ENCODE data around the gene KCNMA1. TPM values are rescaled to one million over a fixed set of nuclear protein-coding genes. Genes with fewer than 3 reads are reported as not detected.
A peak's percentile ranks its signal among the peaks of the same experiment; 100 is the strongest.

KCNMA1 gene
- total RNA-seq, 1 donor from 2014 or later = 95.5 TPM

DNA sequence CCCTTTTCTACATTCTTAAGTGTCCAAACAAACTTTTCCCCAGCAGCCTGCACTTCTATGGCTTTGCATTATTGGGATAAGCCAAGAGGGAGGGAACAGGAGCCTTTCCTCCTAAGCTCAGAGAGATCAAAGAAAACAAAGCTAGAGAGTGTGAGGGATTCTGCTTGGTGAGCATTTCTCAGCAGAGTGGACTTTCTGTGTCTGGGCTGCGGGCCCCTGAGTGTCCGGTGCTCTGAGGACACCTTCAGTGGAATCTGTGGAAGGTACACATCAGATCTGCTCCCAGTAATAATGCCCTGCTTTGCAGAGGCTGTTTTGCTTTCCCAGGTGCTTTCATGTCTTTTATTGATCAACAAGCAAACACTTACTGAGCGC is 50.2 kb downstream of the KCNMA1 start:
- peak overlapping the region; percentile 3 for H3K4me3 Mint-ChIP-seq (ENCODE audit: unreplicated experiment)
- no peak for DNase-seq (ENCODE audit: extremely low spot score, unreplicated experiment)
- peak overlapping the region; percentile 92 for H3K27ac Mint-ChIP-seq (ENCODE audit: unreplicated experiment)
- TF ChIP-seq, protein P1, sequence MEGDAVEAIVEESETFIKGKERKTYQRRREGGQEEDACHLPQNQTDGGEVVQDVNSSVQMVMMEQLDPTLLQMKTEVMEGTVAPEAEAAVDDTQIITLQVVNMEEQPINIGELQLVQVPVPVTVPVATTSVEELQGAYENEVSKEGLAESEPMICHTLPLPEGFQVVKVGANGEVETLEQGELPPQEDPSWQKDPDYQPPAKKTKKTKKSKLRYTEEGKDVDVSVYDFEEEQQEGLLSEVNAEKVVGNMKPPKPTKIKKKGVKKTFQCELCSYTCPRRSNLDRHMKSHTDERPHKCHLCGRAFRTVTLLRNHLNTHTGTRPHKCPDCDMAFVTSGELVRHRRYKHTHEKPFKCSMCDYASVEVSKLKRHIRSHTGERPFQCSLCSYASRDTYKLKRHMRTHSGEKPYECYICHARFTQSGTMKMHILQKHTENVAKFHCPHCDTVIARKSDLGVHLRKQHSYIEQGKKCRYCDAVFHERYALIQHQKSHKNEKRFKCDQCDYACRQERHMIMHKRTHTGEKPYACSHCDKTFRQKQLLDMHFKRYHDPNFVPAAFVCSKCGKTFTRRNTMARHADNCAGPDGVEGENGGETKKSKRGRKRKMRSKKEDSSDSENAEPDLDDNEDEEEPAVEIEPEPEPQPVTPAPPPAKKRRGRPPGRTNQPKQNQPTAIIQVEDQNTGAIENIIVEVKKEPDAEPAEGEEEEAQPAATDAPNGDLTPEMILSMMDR (IDR thresholded peaks at IDR 0.05) = no peak
- H3K4me1 Mint-ChIP-seq (ENCODE audit: unreplicated experiment) = peaks cover 51% of the 10 kb centered on the region
- peaks cover 18% of the 10 kb centered on the region for H3K36me3 Mint-ChIP-seq (ENCODE audit: unreplicated experiment)
- no peaks in the 10 kb centered on the region for H3K9me3 Mint-ChIP-seq (ENCODE audit: unreplicated experiment)
- no peaks in the 10 kb centered on the region for H3K27me3 Mint-ChIP-seq (ENCODE audit: unreplicated experiment)

DNA sequence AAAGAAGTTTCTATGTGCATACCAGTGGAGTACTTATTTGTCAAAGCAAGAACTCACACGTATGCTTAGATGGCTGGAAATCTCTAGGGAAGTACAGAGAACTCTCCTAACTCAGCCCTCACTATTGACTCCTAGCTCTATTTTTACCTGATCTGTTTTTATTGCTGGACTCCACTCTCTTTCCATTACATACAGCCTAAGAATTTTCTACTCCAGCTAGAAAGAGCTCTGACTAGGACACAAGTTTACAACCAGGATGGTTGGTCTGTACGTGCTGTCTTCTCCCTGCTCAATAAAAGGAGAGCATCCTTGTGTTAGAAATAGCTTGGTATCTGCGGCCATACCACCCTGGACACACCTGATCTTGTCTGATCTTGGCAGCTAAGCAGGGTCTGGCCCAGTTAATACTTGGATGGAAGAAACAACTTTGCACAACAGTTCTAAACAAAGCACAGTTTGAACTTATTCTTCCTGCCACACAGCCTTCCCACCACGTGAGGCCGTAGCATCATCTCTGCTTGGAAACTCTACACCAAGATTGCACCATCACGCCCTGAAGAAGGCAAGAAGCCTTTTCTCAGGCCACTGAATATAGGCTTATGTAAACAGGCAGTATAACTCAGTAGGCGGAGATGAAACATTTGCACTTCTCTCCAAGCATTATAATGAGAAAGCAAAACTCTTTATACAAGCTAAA is 50.7 kb downstream of the KCNMA1 start:
- Mint-ChIP-seq H3K4me1 (ENCODE audit: unreplicated experiment) (peaks cover 51% of the 10 kb centered on the region), H3K27me3 (ENCODE audit: unreplicated experiment) (no peaks in the 10 kb centered on the region), H3K9me3 (ENCODE audit: unreplicated experiment) (no peaks in the 10 kb centered on the region), H3K27ac (ENCODE audit: unreplicated experiment) (peak overlapping the region; percentile 92), H3K4me3 (ENCODE audit: unreplicated experiment) (peak overlapping the region; percentile 3), H3K36me3 (ENCODE audit: unreplicated experiment) (peaks cover 16% of the 10 kb centered on the region)
- no peak for DNase-seq (ENCODE audit: extremely low spot score, unreplicated experiment)
- TF ChIP-seq, protein P1 (IDR thresholded peaks at IDR 0.05) = no peak

DNA sequence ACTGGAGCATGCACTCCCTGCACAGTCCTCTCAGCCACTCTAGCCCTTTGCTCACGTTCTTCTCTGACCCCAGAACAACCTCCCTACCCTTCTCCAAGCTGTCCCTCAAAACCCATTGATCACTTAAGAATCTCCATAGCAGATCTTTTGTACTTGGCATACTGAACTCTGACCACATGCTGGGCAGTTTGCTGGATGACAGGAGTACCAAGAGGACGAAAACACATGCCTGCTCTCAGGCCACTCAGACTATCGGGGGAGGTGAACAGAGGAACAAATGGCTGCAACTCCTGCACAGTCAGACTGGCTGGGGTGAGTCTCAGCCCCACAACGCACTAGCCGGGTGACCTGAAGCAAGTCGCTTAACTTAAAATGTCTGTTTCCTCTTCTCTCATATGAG is 52.7 kb downstream of the KCNMA1 start:
- Mint-ChIP-seq H3K9me3 (ENCODE audit: unreplicated experiment) (no peaks in the 10 kb centered on the region), H3K4me1 (ENCODE audit: unreplicated experiment) (peaks cover 52% of the 10 kb centered on the region), H3K4me3 (ENCODE audit: unreplicated experiment) (no peak overlapping the region), H3K36me3 (ENCODE audit: unreplicated experiment) (peaks cover 15% of the 10 kb centered on the region), H3K27me3 (ENCODE audit: unreplicated experiment) (no peaks in the 10 kb centered on the region), H3K27ac (ENCODE audit: unreplicated experiment) (peak overlapping the region; percentile 6)
- no peak for DNase-seq (ENCODE audit: extremely low spot score, unreplicated experiment)
- TF ChIP-seq, protein P1 (IDR thresholded peaks at IDR 0.05) = no peak

DNA sequence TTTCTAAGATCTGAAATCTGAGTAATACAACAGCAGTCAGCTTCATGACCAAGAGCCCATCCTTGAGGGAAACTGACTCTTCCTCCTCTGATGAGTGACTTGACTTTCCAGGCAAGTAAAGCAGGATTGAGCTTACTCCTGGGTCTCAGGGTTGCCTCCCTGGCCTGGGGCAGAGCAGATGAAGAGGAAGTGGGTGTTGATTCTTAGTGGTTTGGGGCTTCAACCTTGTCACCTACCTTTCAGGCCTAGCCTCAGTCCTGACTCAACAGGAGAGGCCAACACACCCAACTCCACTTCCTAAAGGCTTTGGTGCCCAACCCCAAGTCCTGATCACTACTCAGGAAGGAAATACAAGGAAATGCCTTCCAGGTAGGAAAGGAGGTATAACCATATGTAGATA is 54.1 kb downstream of the KCNMA1 start:
- Mint-ChIP-seq H3K4me3 (ENCODE audit: unreplicated experiment) (no peak overlapping the region), H3K27me3 (ENCODE audit: unreplicated experiment) (no peaks in the 10 kb centered on the region), H3K4me1 (ENCODE audit: unreplicated experiment) (peaks cover 64% of the 10 kb centered on the region), H3K36me3 (ENCODE audit: unreplicated experiment) (peaks cover 8% of the 10 kb centered on the region), H3K9me3 (ENCODE audit: unreplicated experiment) (no peaks in the 10 kb centered on the region), H3K27ac (ENCODE audit: unreplicated experiment) (no peak overlapping the region)
- TF ChIP-seq, protein P1 (IDR thresholded peaks at IDR 0.05) = no peak
- DNase-seq (ENCODE audit: extremely low spot score, unreplicated experiment) = no peak

DNA sequence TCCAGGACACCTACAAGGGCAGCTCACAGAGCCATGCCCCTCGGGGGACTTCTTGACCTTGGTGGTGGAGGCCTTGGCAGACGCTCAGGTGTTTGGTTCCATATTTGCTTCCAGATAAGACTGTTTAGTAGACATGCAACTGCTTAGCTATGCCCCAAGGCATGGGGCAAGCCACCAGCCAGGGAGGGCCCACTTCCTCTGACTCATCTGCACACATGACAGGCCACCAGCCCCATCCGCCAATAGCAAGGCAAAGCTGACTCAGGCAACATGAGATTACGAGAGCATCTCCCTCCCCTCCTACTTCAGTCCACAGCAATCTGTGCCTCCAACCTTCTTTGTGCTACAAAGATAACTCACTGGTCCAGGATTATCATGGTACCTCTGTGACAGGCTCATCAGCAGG is 54.9 kb downstream of the KCNMA1 start:
- DNase-seq (ENCODE audit: extremely low spot score, unreplicated experiment) = no peak
- TF ChIP-seq, protein P1 (IDR thresholded peaks at IDR 0.05) = no peak
- Mint-ChIP-seq H3K9me3 (ENCODE audit: unreplicated experiment) (no peaks in the 10 kb centered on the region), H3K4me1 (ENCODE audit: unreplicated experiment) (peaks cover 57% of the 10 kb centered on the region), H3K4me3 (ENCODE audit: unreplicated experiment) (no peak overlapping the region), H3K36me3 (ENCODE audit: unreplicated experiment) (peaks cover 2% of the 10 kb centered on the region), H3K27me3 (ENCODE audit: unreplicated experiment) (no peaks in the 10 kb centered on the region), H3K27ac (ENCODE audit: unreplicated experiment) (peak overlapping the region; percentile 75)

Data from osteocyte (in vitro differentiated cells).